ENCODE data around the gene CAB39L.

Gene CAB39L

GRCh38 chr13:49367640-49368422 lies 76.0 kb downstream of the CAB39L start:
- Histone ChIP-seq H3K9ac (no peak overlapping the region), H3K36me3 (ENCODE audit: control insufficient read depth, insufficient read depth, low read length) (no peaks in the 10 kb centered on the region), H3K4me2 (ENCODE audit: low read length) (peak overlapping the region; percentile 55), H2AFZ (no peak overlapping the region), H3K4me1 (no peaks in the 10 kb centered on the region), H3K4me3 (ENCODE audit: low read depth, low read length) (peak overlapping the region; percentile 11), H3K79me2 (no peaks in the 10 kb centered on the region), H3K27ac (no peak overlapping the region), H3K9me3 (ENCODE audit: control insufficient read depth, low read length) (no peaks in the 10 kb centered on the region), H3K27me3 (ENCODE audit: control insufficient read depth, insufficient read depth, low read length) (no peaks in the 10 kb centered on the region)
- no peak for TF ChIP-seq CTCF (IDR thresholded peaks at IDR 0.05)

GRCh38 chr13:49366841-49367240 lies 77.0 kb downstream of the CAB39L start:
- Histone ChIP-seq H3K9me3 (ENCODE audit: control insufficient read depth, low read length) (no peaks in the 10 kb centered on the region), H2AFZ (no peak overlapping the region), H3K27ac (no peak overlapping the region), H3K9ac (no peak overlapping the region), H3K4me2 (ENCODE audit: low read length) (no peak overlapping the region), H3K36me3 (ENCODE audit: control insufficient read depth, insufficient read depth, low read length) (no peaks in the 10 kb centered on the region), H3K79me2 (no peaks in the 10 kb centered on the region), H3K4me1 (no peaks in the 10 kb centered on the region), H3K27me3 (ENCODE audit: control insufficient read depth, insufficient read depth, low read length) (no peaks in the 10 kb centered on the region), H3K4me3 (ENCODE audit: low read depth, low read length) (no peak overlapping the region)
- no peak for TF ChIP-seq CTCF (IDR thresholded peaks at IDR 0.05)

- Histone ChIP-seq H2AFZ (no peak overlapping the region), H3K36me3 (ENCODE audit: control insufficient read depth, insufficient read depth, low read length) (no peaks in the 10 kb centered on the region), H3K4me1 (no peaks in the 10 kb centered on the region), H3K9ac (no peak overlapping the region), H3K79me2 (no peaks in the 10 kb centered on the region), H3K27me3 (ENCODE audit: control insufficient read depth, insufficient read depth, low read length) (no peaks in the 10 kb centered on the region), H3K4me3 (ENCODE audit: low read depth, low read length) (no peak overlapping the region), H3K9me3 (ENCODE audit: control insufficient read depth, low read length) (no peaks in the 10 kb centered on the region), H3K27ac (no peak overlapping the region), H3K4me2 (ENCODE audit: low read length) (no peak overlapping the region)
- TF ChIP-seq CTCF (IDR thresholded peaks at IDR 0.05), result no peak
Measured at GRCh38 chr13:49357694-49358093, 86.2 kb downstream of the CAB39L start.

- Histone ChIP-seq H3K27me3 (ENCODE audit: control insufficient read depth, insufficient read depth, low read length) (no peaks in the 10 kb centered on the region), H3K4me3 (ENCODE audit: low read depth, low read length) (no peak overlapping the region), H2AFZ (no peak overlapping the region), H3K4me1 (no peaks in the 10 kb centered on the region), H3K27ac (no peak overlapping the region), H3K9ac (no peak overlapping the region), H3K36me3 (ENCODE audit: control insufficient read depth, insufficient read depth, low read length) (no peaks in the 10 kb centered on the region), H3K9me3 (ENCODE audit: control insufficient read depth, low read length) (no peaks in the 10 kb centered on the region), H3K4me2 (ENCODE audit: low read length) (no peak overlapping the region), H3K79me2 (no peaks in the 10 kb centered on the region)
- TF ChIP-seq CTCF (IDR thresholded peaks at IDR 0.05), result no peak
Measured at GRCh38 chr13:49356223-49356622, 87.6 kb downstream of the CAB39L start.

- TF ChIP-seq CTCF (IDR thresholded peaks at IDR 0.05), result no peak
Measured at GRCh38 chr13:49354719-49355118, 89.1 kb downstream of the CAB39L start.

More at GRCh38 chr13:49354719-49355118, 89.1 kb downstream of the CAB39L start:
- H3K9ac ChIP-seq, result no peak overlapping the region
- no peaks in the 10 kb centered on the region for H3K4me1 ChIP-seq
- H3K27me3 ChIP-seq (ENCODE audit: control insufficient read depth, insufficient read depth, low read length), result no peaks in the 10 kb centered on the region
- no peaks in the 10 kb centered on the region for H3K79me2 ChIP-seq
- H3K27ac ChIP-seq, result no peak overlapping the region
- H3K4me3 ChIP-seq (ENCODE audit: low read depth, low read length), result no peak overlapping the region
- H2AFZ ChIP-seq, result no peak overlapping the region
- H3K9me3 ChIP-seq (ENCODE audit: control insufficient read depth, low read length), result no peaks in the 10 kb centered on the region
- no peak overlapping the region for H3K4me2 ChIP-seq (ENCODE audit: low read length)
- no peaks in the 10 kb centered on the region for H3K36me3 ChIP-seq (ENCODE audit: control insufficient read depth, insufficient read depth, low read length)
